Thoracic aorta (tissue), 2 donors: ENCODE measurements around the gene P4HA2. TPM values are rescaled to one million over a fixed set of nuclear protein-coding genes. Genes with fewer than 3 reads are reported as not detected.
"Not testable (repeated sequence)": the region's sequence is repeated elsewhere in the genome, so short reads cannot be mapped to it uniquely, and the experiment has no call there.

Source experiments
- ATAC-seq: fragments of 150-250 bp; one replicate; pipeline ENCODE4 v1.8.0; 2017; ENCODE audit warnings: low read depth; ENCODE audit not compliant: insufficient number of reproducible peaks, low FRiP score
- DNase-seq: peaks from one replicate; pipeline ENCODE4 v3.0.0-alpha.2; 2020; ENCODE audit warnings: low spot score
- H3K27ac ChIP-seq, 2 donors: fragments of 200-600 bp; sonication (generic); 1 replicate in 1 of 2; 2 replicates in 1 of 2; pipeline ENCODE4 v1.5.1; 2016; ENCODE audit warnings: mild to moderate bottlenecking in 2 of 2, moderate library complexity in 2 of 2
- H3K27me3 ChIP-seq: fragments of 200-600 bp; sonication (generic); replicated peaks from 2 replicates; pipeline ENCODE4 v1.6.0; 2016; ENCODE audit warnings: mild to moderate bottlenecking; ENCODE audit not compliant: insufficient read depth
- H3K36me3 ChIP-seq: fragments of 200-600 bp; sonication (generic); one replicate; pipeline ENCODE4 v1.5.1; 2016
- H3K4me1 ChIP-seq, 2 donors: fragments of 200-600 bp; sonication (generic); 1 replicate in 1 of 2; 2 replicates in 1 of 2; pipeline versions ENCODE4 v1.5.1 to v1.6.0; 2016; ENCODE audit warnings: low read depth in 2 of 2, mild to moderate bottlenecking in 1 of 2; ENCODE audit not compliant: control insufficient read depth in 1 of 2
- H3K4me3 ChIP-seq: fragments of 200-600 bp; sonication (generic); 2 replicates; pipeline ENCODE4 v1.5.1; 2016; ENCODE audit warnings: mild to moderate bottlenecking
- H3K9me3 ChIP-seq: fragments of 200-600 bp; sonication (generic); 2 replicates; pipeline ENCODE4 v1.5.1; 2016
- CTCF ChIP-seq: fragments of 200-600 bp; sonication (generic); IDR thresholded peaks from one replicate; pipeline ENCODE4 v1.5.1; 2019; ENCODE audit warnings: antibody characterized with exemption
- total RNA-seq, 2 donors: library from RNA; depleted of rRNA; stranded (reverse); fragments of >200 nt; gene quantifications; one replicate each; pipeline versions ENCODE4 v1.1.0 to v1.2.3, GENCODE V29; 2016

P4HA2 gene
- total RNA-seq, 2 donors from 2014 or later: 31.3 to 47.7 TPM

GRCh38 chr5:132147663-132148062, 80.0 kb downstream of the P4HA2 start:
- H3K9me3 ChIP-seq: peaks cover 18% of the 10 kb centered on the region
- H3K4me3 ChIP-seq: no peak overlapping the region
- no peaks in the 10 kb centered on the region for H3K4me1 ChIP-seq
- TF ChIP-seq CTCF: no peak
- H3K27ac ChIP-seq: no peak overlapping the region
- no peak for ATAC-seq
- DNase-seq: no peak
- H3K36me3 ChIP-seq: no peaks in the 10 kb centered on the region
- H3K27me3 ChIP-seq: no peaks in the 10 kb centered on the region

- not testable (repeated sequence) for H3K4me3 ChIP-seq, H3K36me3 ChIP-seq, ATAC-seq, H3K4me1 ChIP-seq, H3K27ac ChIP-seq, DNase-seq, H3K27me3 ChIP-seq
- peaks cover 22% of the 10 kb centered on the region for H3K9me3 ChIP-seq
These were observed 82.3 kb downstream of the P4HA2 start for GRCh38 chr5:132145326-132145725.

GRCh38 chr5:132143148-132143547, 84.5 kb downstream of the P4HA2 start:
- no peak for DNase-seq
- Histone ChIP-seq H3K4me1 (no peaks in the 10 kb centered on the region), H3K27ac (no peak overlapping the region), H3K9me3 (peaks cover 22% of the 10 kb centered on the region), H3K27me3 (no peaks in the 10 kb centered on the region), H3K4me3 (no peak overlapping the region), H3K36me3 (no peaks in the 10 kb centered on the region)
- ATAC-seq: no peak
- no peak for TF ChIP-seq CTCF

- Histone ChIP-seq H3K9me3 (peaks cover 22% of the 10 kb centered on the region), H3K27ac (no peak overlapping the region), H3K4me1 (no peaks in the 10 kb centered on the region), H3K4me3 (no peak overlapping the region), H3K27me3 (no peaks in the 10 kb centered on the region), H3K36me3 (no peaks in the 10 kb centered on the region)
- DNase-seq (no peak), ATAC-seq (no peak)
- no peak for TF ChIP-seq CTCF
These were observed 85.2 kb downstream of the P4HA2 start for GRCh38 chr5:132142459-132142858.

Other genes starting within 250 kb of the P4HA2 start
- gene ACSL6, start 216.2 kb downstream of the P4HA2 start, total RNA-seq: 1 to 10 TPM; 1.6 TPM
- gene IL3, start 167.2 kb downstream of the P4HA2 start, total RNA-seq: not detected
- gene CSF2, start 154.1 kb downstream of the P4HA2 start, total RNA-seq: not detected
- 10 to 100 TPM; 50.6 to 81.0 TPM for gene PDLIM4, start 29.8 kb upstream of the P4HA2 start, total RNA-seq
- 1 to 10 TPM in 1 of 2 donors, under 1 TPM in 1; 0.14 to 2.1 TPM for gene SLC22A4, start 66.5 kb upstream of the P4HA2 start, total RNA-seq
- gene SLC22A5, start 141.9 kb upstream of the P4HA2 start, total RNA-seq: 10 to 100 TPM; 24.9 to 30.8 TPM